Tibial nerve (tissue), 4 donors: Measurements from ENCODE around the gene NTRK1. TPM values are rescaled to one million over a fixed set of nuclear protein-coding genes. Genes with fewer than 3 reads are reported as not detected.

Experiments used
- DNase-seq, 2 donors: peaks; one replicate each; pipeline ENCODE4 v3.0.0-alpha.2; 2019; ENCODE audit warnings: low spot score in 2 of 2
- H3K27ac ChIP-seq, 4 donors: fragments of 200-600 bp; sonication (generic) in 3 of 4; one replicate each; pipeline ENCODE4 v1.5.1; 2017 to 2019; ENCODE audit warnings: mild to moderate bottlenecking in 1 of 4
- H3K27me3 ChIP-seq, 2 donors: fragments of 200-600 bp; sonication (generic) in 1 of 2; one replicate each; pipeline versions ENCODE4 v1.5.1 to v1.6.0; 2017 to 2019
- H3K36me3 ChIP-seq, 3 donors: fragments of 200-600 bp; sonication (generic); one replicate each; pipeline ENCODE4 v1.5.1; 2018 to 2019
- H3K4me1 ChIP-seq, 4 donors: fragments of 200-600 bp; sonication (generic) in 3 of 4; one replicate each; pipeline ENCODE4 v1.5.1; 2017 to 2019
- H3K4me3 ChIP-seq, 4 donors: fragments of 200-600 bp; sonication (generic) in 3 of 4; one replicate each; pipeline ENCODE4 v1.5.1; 2017 to 2019; ENCODE audit warnings: mild to moderate bottlenecking in 1 of 4, moderate library complexity in 1 of 4
- H3K9me3 ChIP-seq, 4 donors: fragments of 200-600 bp; sonication (generic) in 3 of 4; one replicate each; pipeline ENCODE4 v1.5.1; 2017 to 2019
- CTCF ChIP-seq, 5 experiments: fragments of 200-600 bp in 3 of 5; fragments of 450-650 bp in 2 of 5; sonication (generic) in 3 of 5; IDR thresholded peaks; one replicate each; pipeline ENCODE4 v1.5.1; 2016 to 2019; ENCODE audit warnings: antibody characterized with exemption in 5 of 5, mild to moderate bottlenecking in 3 of 5, moderate library complexity in 2 of 5
- EP300 ChIP-seq, 2 donors: sonication (generic); formaldehyde crosslinking; IDR thresholded peaks; one replicate each; pipeline ENCODE4 v1.6.1; 2017; ENCODE audit warnings: antibody characterized with exemption in 2 of 2, mild to moderate bottlenecking in 1 of 2
- POLR2A ChIP-seq, 2 donors: fragments of 450-650 bp; IDR thresholded peaks; one replicate each; pipeline ENCODE4 v1.6.1; 2017; ENCODE audit warnings: antibody characterized with exemption in 2 of 2, mild to moderate bottlenecking in 2 of 2, moderate library complexity in 2 of 2
- WGBS, 2 donors: methylation state at CpG; one replicate each; pipeline ENCODE4 v1.1.5; 2018; 5-methylcytosine and 5-hydroxymethylcytosine counted together
- total RNA-seq, 4 donors: library from RNA; depleted of rRNA; stranded (reverse); fragments of >200 nt; gene quantifications; one replicate each; pipeline ENCODE4 v1.1.0, GENCODE V29; 2016

The NTRK1 gene
- total RNA-seq, 4 donors from 2014 or later, result 0.22 to 0.42 (median 0.39) TPM; not detected in 1

- no peak overlapping the region for H3K4me3 ChIP-seq
- no peaks in the 10 kb centered on the region for H3K9me3 ChIP-seq
- DNase-seq, result no peak
- H3K36me3 ChIP-seq, result no peaks in the 10 kb centered on the region
- H3K4me1 ChIP-seq, result peaks cover 0 to 22% (median 0%) of the 10 kb centered on the region in 4 donors
- peaks cover 0 to 84% of the 10 kb centered on the region in 2 donors for H3K27me3 ChIP-seq
- TF ChIP-seq POLR2A (IDR thresholded peaks at IDR 0.05), result no peak
- no peak for TF ChIP-seq CTCF (IDR thresholded peaks at IDR 0.05)
- TF ChIP-seq EP300 (IDR thresholded peaks at IDR 0.05), result no peak
- WGBS, 2 donors, result 62 to 65% methylated on average over 17 to 18 of the region's 18 CpGs
- no peak overlapping the region for H3K27ac ChIP-seq
These were observed 14.6 kb upstream of the NTRK1 start for GRCh38 chr1:156845953-156846545.

GRCh38 chr1:156846643-156847042 lies 14.0 kb upstream of the NTRK1 start:
- WGBS, 2 donors, result 78 to 89% methylated on average over 4 to 5 of the region's 5 CpGs
- no peak for TF ChIP-seq POLR2A (IDR thresholded peaks at IDR 0.05)
- no peak for TF ChIP-seq CTCF (IDR thresholded peaks at IDR 0.05)
- TF ChIP-seq EP300 (IDR thresholded peaks at IDR 0.05), result no peak
- Histone ChIP-seq H3K27me3 (peaks cover 0 to 82% of the 10 kb centered on the region in 2 donors), H3K9me3 (no peaks in the 10 kb centered on the region), H3K4me1 (peaks cover 0 to 22% (median 0%) of the 10 kb centered on the region in 4 donors), H3K36me3 (no peaks in the 10 kb centered on the region), H3K27ac (no peak overlapping the region), H3K4me3 (no peak overlapping the region)
- DNase-seq, result no peak

GRCh38 chr1:156847591-156848460 lies 12.8 kb upstream of the NTRK1 start:
- WGBS, 2 donors, result 61 to 62% methylated on average over 7 of the region's 7 CpGs
- H3K36me3 ChIP-seq, result no peaks in the 10 kb centered on the region
- no peak for DNase-seq
- H3K4me1 ChIP-seq, result peaks cover 0 to 30% (median 0%) of the 10 kb centered on the region in 4 donors
- H3K27ac ChIP-seq, result no peak overlapping the region
- no peak for TF ChIP-seq EP300 (IDR thresholded peaks at IDR 0.05)
- no peak for TF ChIP-seq CTCF (IDR thresholded peaks at IDR 0.05)
- H3K9me3 ChIP-seq, result no peaks in the 10 kb centered on the region
- H3K27me3 ChIP-seq, result peaks cover 0 to 74% of the 10 kb centered on the region in 2 donors
- no peak overlapping the region for H3K4me3 ChIP-seq

GRCh38 chr1:156848461-156849150 lies 12.1 kb upstream of the NTRK1 start:
- Histone ChIP-seq H3K27ac (no peak overlapping the region), H3K27me3 (peaks cover 0 to 66% of the 10 kb centered on the region in 2 donors), H3K36me3 (no peaks in the 10 kb centered on the region), H3K4me3 (no peak overlapping the region), H3K9me3 (no peaks in the 10 kb centered on the region), H3K4me1 (peaks cover 0 to 30% (median 0%) of the 10 kb centered on the region in 4 donors)
- TF ChIP-seq EP300 (IDR thresholded peaks at IDR 0.05), result no peak
- TF ChIP-seq CTCF (IDR thresholded peaks at IDR 0.05), result no peak
- TF ChIP-seq POLR2A (IDR thresholded peaks at IDR 0.05), result no peak
- DNase-seq, result no peak
- WGBS, 2 donors, result 4 to 9% methylated on average over 15 to 36 of the region's 36 CpGs
